ENCODE data around the gene EIF4A3. TPM values are rescaled to one million over a fixed set of nuclear protein-coding genes. Genes with fewer than 3 reads are reported as not detected.

Gene EIF4A3
- total RNA-seq, 2 experiments from 2014 or later, result 259 to 313 TPM

DNA sequence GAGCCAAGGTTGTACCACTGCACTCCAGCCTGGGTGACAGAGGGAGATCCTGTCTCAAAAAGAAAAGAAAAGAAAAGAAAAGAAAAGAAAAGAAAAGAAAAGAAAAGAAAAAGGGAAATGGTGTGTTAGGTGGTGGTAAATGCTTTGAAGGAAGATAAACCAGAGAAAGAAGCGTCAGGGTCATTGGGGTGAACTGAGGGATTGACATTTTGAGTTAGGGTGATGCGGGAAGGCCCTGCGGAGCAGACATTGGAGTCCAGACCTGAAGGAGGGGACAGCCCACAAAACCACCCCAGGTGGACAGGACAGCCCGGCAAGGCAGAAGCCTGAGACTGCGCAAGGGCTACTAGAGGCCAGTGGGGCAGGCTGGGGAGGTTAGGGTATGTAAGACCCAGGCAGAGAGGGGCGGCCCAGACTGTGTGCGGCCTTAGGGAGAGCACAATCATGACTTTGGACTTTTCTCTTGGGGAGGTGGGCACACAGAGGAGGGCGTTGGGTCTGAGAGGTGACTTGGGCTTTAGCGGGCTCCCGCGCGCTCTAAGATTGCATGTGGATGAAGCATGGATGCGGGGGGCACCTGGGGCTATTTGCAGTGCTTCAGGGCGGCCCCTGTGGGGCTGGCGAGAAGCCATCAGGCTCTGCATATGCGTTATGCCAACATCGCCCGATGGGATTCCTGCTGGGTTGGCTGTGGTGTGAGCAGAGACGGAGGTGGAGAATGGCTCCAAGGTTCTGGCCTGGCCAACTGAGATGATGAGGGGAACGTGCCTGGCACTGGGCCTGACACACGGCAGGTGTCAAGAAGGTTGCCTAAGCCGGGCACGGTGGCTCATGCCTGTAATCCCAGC, 48.9 kb downstream of the EIF4A3 start:
- H2AFZ ChIP-seq (ENCODE audit: low read length), result no peak overlapping the region
- no peak for TF ChIP-seq EZH2phosphoT487 (IDR thresholded peaks at IDR 0.05; ENCODE audit: borderline replicate concordance, low read depth, low read length)
- TF ChIP-seq, protein P1, sequence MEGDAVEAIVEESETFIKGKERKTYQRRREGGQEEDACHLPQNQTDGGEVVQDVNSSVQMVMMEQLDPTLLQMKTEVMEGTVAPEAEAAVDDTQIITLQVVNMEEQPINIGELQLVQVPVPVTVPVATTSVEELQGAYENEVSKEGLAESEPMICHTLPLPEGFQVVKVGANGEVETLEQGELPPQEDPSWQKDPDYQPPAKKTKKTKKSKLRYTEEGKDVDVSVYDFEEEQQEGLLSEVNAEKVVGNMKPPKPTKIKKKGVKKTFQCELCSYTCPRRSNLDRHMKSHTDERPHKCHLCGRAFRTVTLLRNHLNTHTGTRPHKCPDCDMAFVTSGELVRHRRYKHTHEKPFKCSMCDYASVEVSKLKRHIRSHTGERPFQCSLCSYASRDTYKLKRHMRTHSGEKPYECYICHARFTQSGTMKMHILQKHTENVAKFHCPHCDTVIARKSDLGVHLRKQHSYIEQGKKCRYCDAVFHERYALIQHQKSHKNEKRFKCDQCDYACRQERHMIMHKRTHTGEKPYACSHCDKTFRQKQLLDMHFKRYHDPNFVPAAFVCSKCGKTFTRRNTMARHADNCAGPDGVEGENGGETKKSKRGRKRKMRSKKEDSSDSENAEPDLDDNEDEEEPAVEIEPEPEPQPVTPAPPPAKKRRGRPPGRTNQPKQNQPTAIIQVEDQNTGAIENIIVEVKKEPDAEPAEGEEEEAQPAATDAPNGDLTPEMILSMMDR (conservative IDR thresholded peaks at IDR 0.05; ENCODE audit: low read length), result no peak
- no peaks in the 10 kb centered on the region for H3K79me2 ChIP-seq (ENCODE audit: insufficient read depth, low read depth, low read length)
- BruUV-seq (replicated peaks), result no TSS peak
- POLR2A ChIA-PET, result interaction anchor here (0.7 kb wide), 1 partner anchor 287 kb away, joined by 3 read pairs; no protein-coding TSS in a partner anchor
- DNase-seq (ENCODE audit: low spot score), result no peak
- H3K9me3 ChIP-seq (ENCODE audit: low read length), result no peaks in the 10 kb centered on the region
- no peaks in the 10 kb centered on the region for H4K20me1 ChIP-seq (ENCODE audit: insufficient read depth, low read length)
- no peaks in the 10 kb centered on the region for H3K36me3 ChIP-seq (ENCODE audit: insufficient read depth, low read length)
- peaks cover 22% of the 10 kb centered on the region for H3K4me1 ChIP-seq (ENCODE audit: insufficient read depth, low read length, poor library complexity, severe bottlenecking)
- CTCF ChIA-PET (ENCODE audit: unreplicated experiment), result interaction anchor here (0.6 kb wide), 1 partner anchor 345 kb away, joined by 4 read pairs; no protein-coding TSS in a partner anchor
- no peaks in the 10 kb centered on the region for H3K9me2 ChIP-seq (ENCODE audit: insufficient read depth, low read length)
- H3K27ac ChIP-seq (ENCODE audit: low read depth, low read length, poor library complexity, severe bottlenecking), result no peak overlapping the region
- intact Hi-C loops (cut with micrococcal nuclease; ENCODE audit: unreplicated experiment), result no loop called here
- H3K4me3 ChIP-seq (ENCODE audit: low read depth, low read length, poor library complexity, severe bottlenecking), result no peak overlapping the region
- no peak overlapping the region for H3K4me2 ChIP-seq (ENCODE audit: low read length)

DNA sequence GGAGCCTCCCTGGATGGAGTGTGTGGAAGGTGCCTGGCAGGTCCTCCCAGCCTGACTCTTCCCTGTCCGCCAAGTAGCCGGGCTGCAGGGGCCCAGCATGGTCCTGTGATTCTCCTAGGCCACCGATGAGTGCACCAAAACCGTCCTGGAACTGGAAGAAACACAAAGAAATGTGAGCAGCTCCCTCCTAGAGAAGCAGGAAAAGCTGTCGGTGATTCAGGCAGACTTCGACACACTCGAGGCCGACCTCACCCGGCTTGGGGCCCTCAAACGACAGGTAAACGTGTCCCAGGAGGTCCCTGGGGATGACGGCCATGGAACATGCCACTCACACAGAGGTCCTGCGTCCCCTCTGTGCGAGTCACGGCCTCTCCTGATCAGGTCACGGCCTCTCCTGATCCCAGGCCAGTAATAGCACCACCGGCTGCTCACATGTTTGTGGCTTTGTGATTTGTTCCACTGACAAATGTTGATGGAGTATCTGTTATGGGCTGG, 49.8 kb downstream of the EIF4A3 start:
- BruUV-seq (replicated peaks), result no TSS peak
- intact Hi-C loops (cut with micrococcal nuclease; ENCODE audit: unreplicated experiment), result no loop called here
- CTCF ChIA-PET (ENCODE audit: unreplicated experiment), result no interaction called here

More for the DNA sequence above, 49.8 kb downstream of the EIF4A3 start:
- no peak for DNase-seq (ENCODE audit: low spot score)
- no peak overlapping the region for H3K4me2 ChIP-seq (ENCODE audit: low read length)
- no peak overlapping the region for H2AFZ ChIP-seq (ENCODE audit: low read length)
- TF ChIP-seq, protein P1 (conservative IDR thresholded peaks at IDR 0.05; ENCODE audit: low read length), result no peak
- TF ChIP-seq EZH2phosphoT487 (IDR thresholded peaks at IDR 0.05; ENCODE audit: borderline replicate concordance, low read depth, low read length), result no peak
- no peaks in the 10 kb centered on the region for H3K36me3 ChIP-seq (ENCODE audit: insufficient read depth, low read length)
- H3K9me2 ChIP-seq (ENCODE audit: insufficient read depth, low read length), result no peaks in the 10 kb centered on the region
- POLR2A ChIA-PET, result interaction anchor here (0.7 kb wide), 1 partner anchor 286 kb away, joined by 3 read pairs; no protein-coding TSS in a partner anchor
- H3K4me1 ChIP-seq (ENCODE audit: insufficient read depth, low read length, poor library complexity, severe bottlenecking), result peaks cover 15% of the 10 kb centered on the region
- no peak overlapping the region for H3K27ac ChIP-seq (ENCODE audit: low read depth, low read length, poor library complexity, severe bottlenecking)
- no peak overlapping the region for H3K4me3 ChIP-seq (ENCODE audit: low read depth, low read length, poor library complexity, severe bottlenecking)
- H3K79me2 ChIP-seq (ENCODE audit: insufficient read depth, low read depth, low read length), result no peaks in the 10 kb centered on the region
- H3K9me3 ChIP-seq (ENCODE audit: low read length), result no peaks in the 10 kb centered on the region
- H4K20me1 ChIP-seq (ENCODE audit: insufficient read depth, low read length), result no peaks in the 10 kb centered on the region
